Stimulated activated naive CD4-positive, alpha-beta T cell (primary cell): ENCODE data around the gene CACNA2D2.
A peak's percentile ranks its signal among the peaks of the same experiment; 100 is the strongest.

Experiments
- DNase-seq, 6 experiments: peaks; one replicate each; lab custom pipeline; 2025; lab: John Stamatoyannopoulos, UW

Gene CACNA2D2

GRCh38 chr3:50347187-50347813, 156.1 kb downstream of the CACNA2D2 start:
- peak; percentile 45 to 71 (median 66) for DNase-seq

DNA sequence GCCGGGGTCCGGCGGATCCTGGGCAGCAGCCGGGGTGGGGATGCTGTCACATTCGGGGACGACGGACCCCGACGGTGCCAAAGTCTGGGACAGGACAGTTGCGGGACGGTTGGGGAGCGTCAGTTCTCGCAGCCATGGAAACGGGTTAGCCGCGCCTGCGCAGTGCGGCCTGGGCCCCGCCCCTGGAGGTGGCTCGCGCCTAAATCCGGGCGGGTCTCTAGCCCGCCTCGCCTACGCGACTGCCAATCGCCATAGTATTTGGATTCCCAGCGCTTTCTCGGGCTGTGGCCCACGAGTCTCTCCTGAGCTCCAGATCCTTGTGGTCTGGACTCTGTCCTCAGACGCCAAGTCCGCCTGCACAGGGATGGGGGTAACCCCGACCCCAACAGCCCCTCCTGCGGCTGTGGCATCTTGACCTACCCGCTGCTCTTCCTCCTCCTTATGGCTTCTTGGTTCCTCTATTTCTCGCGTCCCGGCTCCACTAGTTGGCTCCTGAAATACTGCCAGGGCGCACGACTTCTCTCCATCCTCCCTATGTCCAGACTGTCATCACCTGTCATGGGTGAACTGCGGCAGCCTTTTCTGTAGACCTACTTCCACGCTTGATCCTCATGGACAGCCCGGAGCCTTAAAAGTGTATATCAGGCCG, 157.7 kb downstream of the CACNA2D2 start, which contains the start of gene ZMYND10:
TSS of gene ZMYND10 (minus strand) at position 147 of the 649 bp plus-strand sequence. CDS start 153 bp downstream, outside the sequence.
- peak; percentile 52 to 75 (median 72) for DNase-seq

DNA sequence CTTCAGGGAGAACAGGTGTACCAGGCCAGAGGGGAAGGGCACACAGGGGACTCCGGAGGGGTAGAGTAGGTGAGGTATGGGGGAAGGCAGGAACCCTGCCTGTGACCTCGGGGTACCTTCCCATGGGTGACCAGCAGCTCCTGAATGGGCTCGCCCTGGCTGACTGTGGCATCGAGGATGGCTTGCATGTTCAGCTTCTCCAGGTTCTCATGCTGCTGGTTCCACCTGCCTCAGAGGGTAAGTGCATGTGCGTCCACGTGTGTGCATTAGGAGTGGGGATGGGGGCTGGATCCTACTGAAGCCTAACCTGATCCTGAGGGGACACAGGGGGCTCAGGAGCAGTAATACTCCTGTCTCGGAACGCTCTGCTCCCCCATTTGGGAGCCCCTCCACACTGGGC, 158.4 kb downstream of the CACNA2D2 start:
- no peak for DNase-seq

GRCh38 chr3:50342813-50343633, 160.4 kb downstream of the CACNA2D2 start:
- no peak for DNase-seq

- DNase-seq = no peak
These were observed 161.3 kb downstream of the CACNA2D2 start for GRCh38 chr3:50341996-50342650.

GRCh38 chr3:50341537-50341936, 161.9 kb downstream of the CACNA2D2 start:
- DNase-seq = no peak

GRCh38 chr3:50340448-50341329, 162.7 kb downstream of the CACNA2D2 start, which contains the start of gene RASSF1:
RASSF1 (minus strand) TSS chr3:50340836; CDS start chr3:50340805, 31 bp downstream.
- DNase-seq = peak in 5 of 6 experiments; percentile 24 to 58 (median 36)

DNA sequence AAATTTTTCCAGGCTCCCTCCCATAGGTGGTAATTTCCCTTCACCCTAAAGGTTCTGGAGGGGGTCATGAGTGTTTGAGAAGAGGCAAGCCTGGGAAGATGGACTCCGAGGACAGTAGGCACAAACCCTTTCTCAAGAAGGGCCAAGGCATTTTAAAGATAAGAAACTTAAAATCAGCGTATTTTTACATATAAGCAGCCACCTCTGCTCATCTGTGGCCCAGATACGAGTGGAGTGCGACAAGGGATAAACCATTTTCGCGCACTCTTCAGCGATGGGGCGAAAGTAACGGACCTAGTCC, 163.3 kb downstream of the CACNA2D2 start:
- no peak for DNase-seq

DNA sequence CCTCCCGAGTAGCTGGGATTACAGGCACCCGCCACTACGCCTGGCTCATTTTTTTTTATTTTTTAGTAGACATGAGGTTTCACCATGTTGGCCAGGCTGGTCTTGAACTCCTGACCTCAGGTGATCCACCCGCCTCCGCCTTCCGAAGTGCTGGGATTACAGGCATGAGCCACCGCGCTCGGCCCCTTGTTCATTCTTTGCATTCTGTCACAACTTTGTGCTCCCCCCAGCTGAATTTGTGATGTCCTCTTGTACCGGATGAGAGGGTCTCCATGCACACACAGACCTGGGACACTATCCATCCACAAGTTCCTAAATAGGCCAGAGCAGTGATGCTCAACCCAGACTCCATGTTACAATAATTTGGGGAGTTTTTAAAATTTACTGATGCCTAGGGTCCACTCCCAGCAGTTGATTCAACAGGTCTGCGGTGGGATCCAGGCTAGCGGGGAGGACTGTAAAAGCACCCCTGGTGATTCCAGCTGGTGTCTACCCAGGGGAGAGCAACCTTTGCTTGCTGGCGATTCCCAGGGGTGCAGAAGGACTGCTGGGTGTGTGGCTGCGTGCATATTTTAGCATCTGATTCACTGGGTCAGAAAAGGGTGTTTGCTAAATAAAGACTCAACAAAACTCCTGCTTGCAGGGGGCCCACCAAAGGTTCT, 163.8 kb downstream of the CACNA2D2 start:
- no peak for DNase-seq

GRCh38 chr3:50338965-50339364, 164.5 kb downstream of the CACNA2D2 start:
- no peak for DNase-seq

DNA sequence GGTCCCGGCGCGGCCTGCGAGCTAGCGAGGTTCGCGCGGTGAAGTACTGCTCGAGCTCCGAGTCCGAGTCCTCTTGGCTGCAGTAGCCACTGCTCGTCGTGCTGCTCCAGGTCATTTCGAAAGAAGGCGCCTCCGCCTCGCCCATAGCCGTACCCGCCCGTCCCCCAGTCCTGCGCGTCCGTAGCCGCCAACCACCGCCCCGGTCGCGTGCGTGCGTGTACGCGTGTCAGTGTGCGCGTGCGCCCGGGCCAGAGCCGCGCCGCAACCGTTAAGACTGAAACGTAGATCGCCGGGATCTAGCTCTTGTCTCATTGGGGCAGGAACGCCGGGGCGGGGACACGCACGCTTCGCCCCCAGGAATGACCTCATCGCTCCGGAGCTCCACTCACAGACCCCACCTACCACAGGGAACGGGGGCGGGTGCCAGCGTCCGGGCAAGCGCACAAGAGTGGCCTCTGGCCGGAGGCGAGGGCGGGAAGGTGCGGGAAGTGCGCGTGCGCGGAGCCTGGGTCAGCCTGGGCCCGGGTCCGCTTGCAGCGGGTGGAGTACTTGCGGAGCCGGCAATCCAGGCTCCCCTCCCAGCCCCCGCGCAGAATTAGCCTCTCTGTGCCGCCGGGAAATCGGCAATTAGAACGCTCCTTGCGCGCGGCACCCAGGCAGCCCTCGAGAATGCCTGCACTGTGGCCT, 166.1 kb downstream of the CACNA2D2 start:
- peak; percentile 84 to 94 (median 88) for DNase-seq

DNA sequence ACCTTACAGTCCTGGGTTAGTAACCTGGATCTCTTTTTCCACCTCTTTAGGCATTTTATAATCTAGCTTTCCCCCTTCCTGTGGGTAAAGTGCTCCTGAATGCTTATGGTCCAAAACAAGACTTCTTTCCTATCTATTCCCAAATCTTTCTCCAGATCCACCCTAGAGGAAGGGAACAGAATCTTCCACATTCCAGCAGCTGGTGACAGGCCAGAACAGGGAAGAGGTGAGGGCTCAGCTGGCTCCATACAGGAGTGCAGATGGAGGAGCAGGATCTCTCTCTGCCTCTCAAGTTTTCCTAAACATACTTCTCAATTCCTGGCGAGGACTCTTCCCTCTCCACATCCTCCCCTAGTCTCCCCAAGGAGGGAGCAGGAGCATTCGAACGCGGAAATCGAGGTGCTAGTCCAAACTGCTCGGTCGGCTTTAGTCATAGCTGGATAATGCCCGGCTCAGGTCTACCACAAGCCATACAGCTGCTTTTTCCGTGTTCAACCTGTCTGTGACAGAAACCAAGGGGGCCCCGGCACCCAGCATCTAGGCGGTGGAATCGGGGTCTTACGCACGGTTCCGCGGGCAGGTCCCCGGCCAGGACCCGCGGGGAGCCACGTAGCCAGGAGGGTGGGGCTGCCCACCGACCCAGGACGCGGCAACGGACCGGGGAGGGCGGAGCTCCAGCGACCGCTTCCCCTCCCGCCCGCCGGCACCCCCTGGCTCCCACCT, 166.8 kb downstream of the CACNA2D2 start:
- DNase-seq = no peak

DNA sequence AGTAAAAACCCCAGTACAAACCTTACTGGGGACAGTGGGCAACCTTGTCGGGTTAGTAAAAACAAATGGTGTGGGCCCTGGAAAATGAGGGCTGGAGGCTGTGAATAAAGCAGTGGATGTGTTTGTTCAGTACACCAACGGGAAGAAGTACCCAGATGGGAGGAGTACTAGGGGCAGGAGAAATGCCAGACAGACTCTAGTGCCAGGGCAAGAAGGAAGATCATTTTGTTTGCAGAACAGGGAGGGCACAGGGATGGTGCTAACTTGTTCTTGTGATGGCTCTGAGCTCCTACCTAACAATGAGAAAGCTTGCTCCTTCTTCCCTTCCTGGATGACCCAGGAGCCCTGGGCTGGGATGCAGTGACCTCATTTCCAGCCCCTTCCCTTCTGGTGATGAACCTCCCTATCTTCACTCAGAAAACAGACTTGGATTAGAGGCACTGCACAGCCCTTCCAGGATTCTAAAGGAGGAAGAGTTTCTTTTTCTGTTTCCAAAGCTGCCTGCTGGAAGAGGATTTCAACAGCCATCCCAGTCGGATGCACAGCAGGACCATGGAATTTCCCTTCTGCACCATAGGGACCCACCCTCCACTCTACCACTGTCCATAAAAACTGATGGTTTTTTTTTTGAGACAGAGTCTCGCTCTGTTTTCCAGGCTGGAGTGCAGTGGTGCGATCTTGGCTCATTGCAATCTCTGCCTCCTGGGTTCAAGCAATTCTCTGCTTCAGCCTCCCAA, 168.9 kb downstream of the CACNA2D2 start:
- DNase-seq = no peak

- no peak for DNase-seq
These were observed 169.6 kb downstream of the CACNA2D2 start for GRCh38 chr3:50333744-50334328.

- DNase-seq = no peak
These were observed 172.0 kb downstream of the CACNA2D2 start for GRCh38 chr3:50331364-50331907.

DNA sequence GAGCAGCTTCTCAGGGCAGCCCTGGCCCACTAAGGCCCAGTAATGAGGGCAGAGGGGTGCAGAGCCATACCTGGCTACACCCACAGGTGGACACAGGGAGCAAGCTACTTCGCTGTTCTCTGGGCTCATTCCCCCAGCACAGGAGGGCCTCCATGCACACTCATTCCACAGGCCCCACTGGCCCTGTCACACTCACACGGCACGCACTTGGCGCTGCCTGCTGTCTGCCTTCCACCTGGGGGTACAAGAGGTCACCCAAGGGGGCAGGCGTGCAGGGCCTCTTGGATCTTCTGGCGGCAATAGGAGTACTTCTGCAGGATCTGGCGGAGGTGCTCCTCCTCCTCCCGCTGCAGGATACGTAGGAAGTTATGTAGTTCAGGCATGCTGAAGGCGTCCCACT, 173.1 kb downstream of the CACNA2D2 start:
- no peak for DNase-seq

DNA sequence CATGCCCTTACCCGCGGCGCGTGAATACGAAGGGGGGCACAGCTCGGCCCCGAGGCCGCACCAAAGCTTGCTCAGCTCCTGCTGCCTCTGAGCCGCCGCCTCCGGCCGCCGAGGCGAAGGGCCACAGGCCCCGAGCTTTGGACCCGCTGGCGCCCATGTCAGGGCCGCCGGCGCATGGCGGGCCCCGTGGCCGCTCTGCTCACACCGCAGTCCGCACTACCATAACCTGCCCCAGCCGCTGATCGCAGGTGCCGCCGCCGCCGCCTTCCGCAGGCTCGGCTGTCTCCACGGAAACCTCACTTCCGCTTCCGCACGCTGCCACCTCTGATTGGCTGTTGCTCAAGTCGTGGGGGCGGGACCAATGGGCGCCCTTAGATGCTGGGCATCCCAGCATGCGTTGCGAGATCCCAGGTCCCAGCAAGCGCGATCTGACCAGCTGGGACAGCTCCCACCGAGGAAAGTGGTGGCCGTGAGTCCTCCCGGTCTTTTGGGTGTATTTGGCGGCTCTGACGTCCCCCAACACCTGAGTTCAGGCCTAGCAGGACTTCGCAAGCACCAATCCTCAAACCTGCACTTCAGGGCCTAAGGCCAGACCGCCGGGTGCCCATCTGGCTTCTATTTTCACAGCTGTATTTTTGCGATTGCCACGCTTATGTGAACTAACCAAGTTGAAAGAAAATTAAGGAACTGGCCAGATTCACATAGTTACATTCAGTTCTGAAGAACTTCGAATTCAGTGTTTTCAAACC, 175.3 kb downstream of the CACNA2D2 start, which contains the start of gene TUSC2:
TSS of gene TUSC2 (minus strand) at position 281 of the 749 bp plus-strand sequence. CDS start at position 157, 124 bp downstream.
- peak; percentile 87 to 94 (median 92) for DNase-seq
